H9 (cell line): ENCODE data around the gene NT5DC1. TPM values are rescaled to one million over a fixed set of nuclear protein-coding genes. Genes with fewer than 3 reads are reported as not detected.

Experiments
- DNase-seq: peaks from one replicate; pipeline ENCODE4 v3.0.0-alpha.2; 2017
- H2AFZ ChIP-seq: one replicate; pipeline ENCODE4 v1.6.1; 2013; ENCODE audit warnings: mild to moderate bottlenecking, low read length, control low read depth, moderate library complexity
- H2AK5ac ChIP-seq: 2 replicates; pipeline ENCODE4 v1.6.1; 2013; ENCODE audit warnings: low read length, control low read depth, mixed read lengths; ENCODE audit not compliant: insufficient read length
- H2BK120ac ChIP-seq: one replicate; pipeline ENCODE4 v1.6.1; 2013; ENCODE audit warnings: low read depth, mild to moderate bottlenecking, low read length, control low read depth, inconsistent platforms; ENCODE audit not compliant: poor library complexity, severe bottlenecking
- H2BK12ac ChIP-seq: 2 replicates; pipeline ENCODE4 v1.6.1; 2013; ENCODE audit warnings: low read length, control low read depth, mixed read lengths, low read depth; ENCODE audit not compliant: insufficient read length
- H2BK15ac ChIP-seq: 2 replicates; pipeline ENCODE4 v1.6.1; 2013; ENCODE audit warnings: low read depth, low read length, control low read depth
- H2BK20ac ChIP-seq: one replicate; pipeline ENCODE4 v1.6.1; 2013; ENCODE audit warnings: low read depth, mild to moderate bottlenecking, low read length, control low read depth, inconsistent platforms; ENCODE audit not compliant: poor library complexity, severe bottlenecking
- H2BK5ac ChIP-seq: 2 replicates; pipeline ENCODE4 v1.6.1; 2013; ENCODE audit warnings: low read length, control low read depth, mixed read lengths; ENCODE audit not compliant: insufficient read length
- H3K14ac ChIP-seq: 2 replicates; pipeline ENCODE4 v1.6.1; 2013; ENCODE audit warnings: low read length, control low read depth; ENCODE audit not compliant: insufficient read depth
- H3K18ac ChIP-seq: 2 replicates; pipeline ENCODE4 v1.6.1; 2013; ENCODE audit warnings: low read depth, mild to moderate bottlenecking, mixed read lengths, low read length, control low read depth; ENCODE audit not compliant: insufficient read length
- H3K23ac ChIP-seq: 2 replicates; pipeline ENCODE4 v1.6.1; 2013; ENCODE audit warnings: low read length, control low read depth, mixed read lengths, low read depth; ENCODE audit not compliant: insufficient read length
- H3K23me2 ChIP-seq: 2 replicates; pipeline ENCODE4 v1.6.1; 2013; ENCODE audit warnings: low read depth, mild to moderate bottlenecking, mixed read lengths, low read length, control low read depth; ENCODE audit not compliant: insufficient read length, poor library complexity, severe bottlenecking
- H3K27ac ChIP-seq: 2 replicates; pipeline ENCODE4 v1.5.1; 2013; ENCODE audit warnings: low read length, control low read depth, mixed read lengths, low read depth; ENCODE audit not compliant: insufficient read length
- H3K27me3 ChIP-seq: 2 replicates; pipeline ENCODE4 v1.6.1; 2013; ENCODE audit warnings: low read length, control low read depth, inconsistent platforms; ENCODE audit not compliant: insufficient read depth
- H3K4ac ChIP-seq: 2 replicates; pipeline ENCODE4 v1.6.1; 2013; ENCODE audit warnings: low read depth, mild to moderate bottlenecking, control low read depth, inconsistent platforms, low read length, moderate library complexity
- H3K4me1 ChIP-seq: 2 replicates; pipeline ENCODE4 v1.6.1; 2013; ENCODE audit warnings: low read length, control low read depth, inconsistent platforms; ENCODE audit not compliant: insufficient read depth
- H3K4me2 ChIP-seq: 2 replicates; pipeline ENCODE4 v1.6.1; 2013; ENCODE audit warnings: low read length, control low read depth, mixed read lengths; ENCODE audit not compliant: insufficient read length, insufficient read depth
- H3K56ac ChIP-seq: 2 replicates; pipeline ENCODE4 v1.6.1; 2013; ENCODE audit warnings: low read depth, mild to moderate bottlenecking, mixed read lengths, low read length, control low read depth; ENCODE audit not compliant: insufficient read length
- H3K79me1 ChIP-seq: 2 replicates; pipeline ENCODE4 v1.6.1; 2013; ENCODE audit warnings: low read depth, mild to moderate bottlenecking, moderate library complexity, low read length, control low read depth, inconsistent platforms; ENCODE audit not compliant: insufficient read depth, poor library complexity, severe bottlenecking
- H3K79me2 ChIP-seq: 2 replicates; pipeline ENCODE4 v1.6.1; 2013; ENCODE audit warnings: low read length, control low read depth, inconsistent platforms; ENCODE audit not compliant: insufficient read depth
- H3K9ac ChIP-seq: 2 replicates; pipeline ENCODE4 v1.6.1; 2013; ENCODE audit warnings: low read length, control low read depth, mixed read lengths; ENCODE audit not compliant: insufficient read length; ENCODE audit errors: extremely low read depth
- H3K9me3 ChIP-seq: one replicate; pipeline ENCODE4 v1.6.1; 2013; ENCODE audit warnings: low read depth, low read length, inconsistent platforms; ENCODE audit not compliant: control insufficient read depth
- H3T11ph ChIP-seq: one replicate; pipeline ENCODE4 v1.6.1; 2013; ENCODE audit warnings: mild to moderate bottlenecking, low read length, control low read depth, inconsistent platforms
- H4K20me1 ChIP-seq: one replicate; pipeline ENCODE4 v1.6.1; 2013; ENCODE audit not compliant: control insufficient read depth, insufficient read length, insufficient read depth
- H4K5ac ChIP-seq: 2 replicates; pipeline ENCODE4 v1.6.1; 2013; ENCODE audit warnings: low read depth, mild to moderate bottlenecking, mixed read lengths, low read length, control low read depth; ENCODE audit not compliant: insufficient read length
- H4K8ac ChIP-seq: replicated peaks from 2 replicates; pipeline ENCODE4 v1.6.1; 2013; ENCODE audit warnings: low read length, control low read depth, mixed read lengths, low read depth; ENCODE audit not compliant: insufficient read length
- H4K91ac ChIP-seq: 2 replicates; pipeline ENCODE4 v1.6.1; 2013; ENCODE audit warnings: low read depth, mild to moderate bottlenecking, moderate library complexity, mixed read lengths, low read length, control low read depth; ENCODE audit not compliant: insufficient read length
- H3K27ac Mint-ChIP-seq, 3 experiments: 2 replicates in 2 of 3; 3 replicates in 1 of 3; pipeline ENCODE4 v1.8.0; 2020 to 2021; ENCODE audit warnings: mixed read lengths in 3 of 3, mild to moderate bottlenecking in 1 of 3, moderate library complexity in 1 of 3
- H3K27me3 Mint-ChIP-seq: 2 replicates; pipeline ENCODE4 v1.8.0; 2021; ENCODE audit warnings: low read depth, mild to moderate bottlenecking, moderate library complexity, mixed read lengths
- H3K36me3 Mint-ChIP-seq, 3 experiments: 2 replicates in 2 of 3; 3 replicates in 1 of 3; pipeline ENCODE4 v1.8.0; 2020 to 2021; ENCODE audit warnings: low read depth in 3 of 3, mixed read lengths in 3 of 3; ENCODE audit not compliant: insufficient read depth in 1 of 3
- H3K4me1 Mint-ChIP-seq, 2 experiments: 2 replicates each; pipeline ENCODE4 v1.8.0; 2020; ENCODE audit warnings: mixed read lengths in 2 of 2
- H3K4me3 Mint-ChIP-seq, 2 experiments: 2 replicates in 1 of 2; 3 replicates in 1 of 2; pipeline ENCODE4 v1.8.0; 2020 to 2021; ENCODE audit warnings: mild to moderate bottlenecking in 2 of 2, mixed read lengths in 2 of 2, moderate library complexity in 1 of 2
- H3K9me3 Mint-ChIP-seq, 2 experiments: 2 replicates in 1 of 2; 3 replicates in 1 of 2; pipeline ENCODE4 v1.8.0; 2020; ENCODE audit warnings: mild to moderate bottlenecking in 2 of 2, mixed read lengths in 2 of 2, moderate library complexity in 1 of 2
- WGBS: extraction: QIAGEN DNeasy Blood & Tissue Kit; methylation state at CpG from one replicate; pipeline ENCODE4 v1.1.7; 2013; ENCODE audit warnings: missing lambda C conversion rate, low lambda C conversion rate, mixed read lengths; ENCODE audit not compliant: insufficient read length; ENCODE audit errors: extremely low coverage; 5-methylcytosine and 5-hydroxymethylcytosine counted together
- long read RNA-seq: library from polyadenylated mRNA; unstranded; transcript quantifications from one replicate; pipeline ENCODE4 v2.0.0, GENCODE V29; 2020
- total RNA-seq: library from RNA; stranded (reverse); gene quantifications from 2 replicates; pipeline ENCODE4 v1.2.1, GENCODE V29; 2021
- TF ChIP-seq, protein P1 (sequence below): fragments of 200-600 bp; sonication (generic); conservative IDR thresholded peaks from 3 replicates; pipeline ENCODE4 v1.8.0; 2021; ENCODE audit warnings: antibody characterized with exemption, mild to moderate bottlenecking

Gene NT5DC1
- total RNA-seq = 54.2 and 64.9 TPM in 2 replicates
- long read RNA-seq, full-length matches to known transcripts = 441 of 471 reads
- long read RNA-seq, partial matches to known transcripts = 9 of 471 reads
- long read RNA-seq, other reads (novel, unspliced or antisense) = 21 of 471 reads

DNA sequence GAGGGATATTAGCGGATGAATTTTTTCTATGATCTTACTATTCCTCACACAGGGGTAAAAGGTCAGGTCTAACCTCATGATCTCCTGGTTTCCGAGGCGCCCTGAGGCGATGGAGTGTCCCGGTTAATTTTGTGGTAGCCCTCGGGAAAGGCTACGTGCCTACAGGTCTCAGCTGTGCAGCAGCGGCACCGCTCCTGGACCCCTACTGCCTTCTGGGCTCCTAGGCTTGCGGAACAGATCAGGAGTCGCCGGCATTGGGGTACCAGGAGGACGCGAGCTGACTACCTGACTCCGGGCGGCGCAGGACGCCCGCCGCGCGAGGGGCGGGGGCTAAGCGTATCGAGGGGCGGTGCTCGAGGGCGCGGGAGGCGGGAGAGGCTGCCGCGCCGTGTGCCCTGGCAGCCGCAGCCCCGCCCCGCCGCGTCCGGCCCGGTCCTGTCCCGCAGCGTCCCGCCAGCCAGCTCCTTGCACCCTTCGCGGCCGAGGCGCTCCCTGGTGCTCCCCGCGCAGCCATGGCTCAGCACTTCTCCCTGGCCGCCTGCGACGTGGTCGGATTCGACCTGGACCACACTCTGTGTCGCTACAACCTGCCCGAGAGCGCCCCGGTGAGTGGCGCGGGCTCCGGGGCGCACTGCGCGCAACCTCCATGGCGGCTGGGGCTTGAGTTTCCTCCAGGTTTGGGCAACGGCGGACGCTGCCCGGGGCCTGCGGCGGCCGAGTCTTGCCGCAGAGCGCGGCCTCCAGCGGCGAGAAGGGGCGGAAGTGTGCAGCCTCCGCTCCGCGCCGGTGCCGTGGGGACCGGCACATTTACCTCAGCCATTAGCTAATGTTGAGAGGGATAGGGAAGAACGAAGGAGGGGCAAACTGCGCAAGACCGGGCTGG is at the start of gene NT5DC1:
Gene NT5DC1, plus strand, starts transcription at position 435 of the 883 bp plus-strand sequence. Its CDS starts 78 bp downstream, at position 513.
- Histone ChIP-seq H3T11ph (no peak within 1 kb of the TSS), H4K91ac (no peak within 1 kb of the TSS), H3K9me3 (no peaks in the 10 kb centered on the region), H3K23ac (no peak within 1 kb of the TSS), H3K14ac (peak within 1 kb of the TSS; percentile 99), H3K4me1 (peaks cover 7% of the 10 kb centered on the region), H4K5ac (peak within 1 kb of the TSS; percentile 48), H2BK12ac (no peak within 1 kb of the TSS), H2AK5ac (no peak within 1 kb of the TSS), H3K79me1 (no peaks in the 10 kb centered on the region), H4K20me1 (no peaks in the 10 kb centered on the region), H2AFZ (peak within 1 kb of the TSS; percentile 10), H3K27ac (peak within 1 kb of the TSS; percentile 73), H2BK5ac (no peak within 1 kb of the TSS), H2BK20ac (no peak within 1 kb of the TSS), H2BK15ac (no peak within 1 kb of the TSS), H3K4ac (no peak within 1 kb of the TSS), H3K56ac (no peak within 1 kb of the TSS), H4K8ac (no peak within 1 kb of the TSS), H2BK120ac (no peak within 1 kb of the TSS), H3K9ac (peak within 1 kb of the TSS; percentile 94), H3K18ac (peak within 1 kb of the TSS; percentile 98), H3K4me2 (peak within 1 kb of the TSS; percentile 93), H3K23me2 (no peaks in the 10 kb centered on the region), H3K27me3 (no peaks in the 10 kb centered on the region), H3K79me2 (peaks cover 4% of the 10 kb centered on the region; the same call in 1 of the 2 replicates)
- DNase-seq = peak; percentile 91
- Mint-ChIP-seq H3K36me3 (peaks cover 12 to 32% (median 17%) of the 10 kb centered on the region in 3 experiments), H3K4me3 (peak within 1 kb of the TSS; percentile 87 to 93), H3K4me1 (peaks cover 52 to 54% of the 10 kb centered on the region in 2 experiments), H3K27ac (peak within 1 kb of the TSS; percentile 87 to 98 (median 95)), H3K9me3 (peaks cover 12 to 13% of the 10 kb centered on the region in 2 experiments), H3K27me3 (no peaks in the 10 kb centered on the region; the same call in 1 of the 2 replicates)
- no CpG with 5 or more reads among the region's 87 CpGs for WGBS
- TF ChIP-seq, protein P1, sequence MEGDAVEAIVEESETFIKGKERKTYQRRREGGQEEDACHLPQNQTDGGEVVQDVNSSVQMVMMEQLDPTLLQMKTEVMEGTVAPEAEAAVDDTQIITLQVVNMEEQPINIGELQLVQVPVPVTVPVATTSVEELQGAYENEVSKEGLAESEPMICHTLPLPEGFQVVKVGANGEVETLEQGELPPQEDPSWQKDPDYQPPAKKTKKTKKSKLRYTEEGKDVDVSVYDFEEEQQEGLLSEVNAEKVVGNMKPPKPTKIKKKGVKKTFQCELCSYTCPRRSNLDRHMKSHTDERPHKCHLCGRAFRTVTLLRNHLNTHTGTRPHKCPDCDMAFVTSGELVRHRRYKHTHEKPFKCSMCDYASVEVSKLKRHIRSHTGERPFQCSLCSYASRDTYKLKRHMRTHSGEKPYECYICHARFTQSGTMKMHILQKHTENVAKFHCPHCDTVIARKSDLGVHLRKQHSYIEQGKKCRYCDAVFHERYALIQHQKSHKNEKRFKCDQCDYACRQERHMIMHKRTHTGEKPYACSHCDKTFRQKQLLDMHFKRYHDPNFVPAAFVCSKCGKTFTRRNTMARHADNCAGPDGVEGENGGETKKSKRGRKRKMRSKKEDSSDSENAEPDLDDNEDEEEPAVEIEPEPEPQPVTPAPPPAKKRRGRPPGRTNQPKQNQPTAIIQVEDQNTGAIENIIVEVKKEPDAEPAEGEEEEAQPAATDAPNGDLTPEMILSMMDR = peak; percentile 41; the same call in 2 of the 3 replicates
